ENCODE results near the gene HAPSTR1. TPM values are rescaled to one million over a fixed set of nuclear protein-coding genes. Genes with fewer than 3 reads are reported as not detected.
A peak's percentile ranks its signal among the peaks of the same experiment; 100 is the strongest.

The HAPSTR1 gene
- total RNA-seq, 2 donors from 2014 or later = 65.5 to 72.6 TPM

DNA sequence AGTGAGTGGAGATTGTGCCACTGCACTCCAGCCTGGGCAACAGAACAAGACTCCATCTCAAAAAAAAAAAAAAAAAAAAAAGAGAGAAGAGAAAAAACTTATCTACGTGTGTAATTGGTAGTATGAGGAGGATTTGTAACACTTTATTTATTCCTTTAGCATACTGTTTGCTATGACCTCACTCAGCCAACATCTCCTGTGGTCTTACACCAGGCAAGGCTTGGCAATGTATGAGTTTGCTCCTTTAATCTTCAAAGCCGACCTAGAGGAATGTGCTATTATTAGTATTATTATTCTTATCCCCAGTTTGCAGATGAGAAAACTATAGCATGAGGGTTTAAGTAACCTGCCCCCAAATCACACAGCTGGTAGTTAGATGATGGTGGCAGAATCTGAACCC lies 35.8 kb upstream of the HAPSTR1 start:
- DNase-seq (ENCODE audit: low spot score) (no peak), ATAC-seq (no peak)
- H3K9me3 Mint-ChIP-seq = no peaks in the 10 kb centered on the region
- no peaks in the 10 kb centered on the region for H3K36me3 Mint-ChIP-seq
- H3K27me3 Mint-ChIP-seq = no peaks in the 10 kb centered on the region
- H3K4me1 Mint-ChIP-seq (ENCODE audit: low read depth in 2 of 2) = no peaks in the 10 kb centered on the region
- H3K27ac Mint-ChIP-seq = no peak overlapping the region
- H3K4me3 Mint-ChIP-seq = no peak overlapping the region

DNA sequence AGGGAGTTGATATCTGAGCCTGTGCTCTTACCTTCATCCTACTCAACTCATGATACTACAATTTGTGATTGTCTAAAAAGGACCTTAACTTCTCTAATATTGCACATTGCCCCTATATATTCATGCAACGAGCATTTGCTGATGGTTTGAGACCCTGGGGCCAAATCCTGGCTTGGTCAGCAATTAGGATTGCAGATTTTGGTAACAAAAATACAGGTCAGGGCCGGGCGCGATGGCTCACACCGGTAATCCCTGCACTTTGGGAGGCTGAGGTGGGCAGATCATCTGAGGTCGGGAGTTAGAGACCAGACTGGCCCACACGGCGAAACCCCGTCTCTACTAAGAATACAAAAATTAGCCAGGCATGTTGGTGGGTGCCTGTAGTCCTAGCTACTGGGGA lies 35.4 kb upstream of the HAPSTR1 start:
- Mint-ChIP-seq H3K4me3 (no peak overlapping the region), H3K27ac (no peak overlapping the region), H3K9me3 (no peaks in the 10 kb centered on the region), H3K36me3 (no peaks in the 10 kb centered on the region), H3K27me3 (no peaks in the 10 kb centered on the region), H3K4me1 (ENCODE audit: low read depth in 2 of 2) (peaks cover 2 to 3% of the 10 kb centered on the region in 2 donors)
- DNase-seq (ENCODE audit: low spot score) (no peak), ATAC-seq (no peak)

DNA sequence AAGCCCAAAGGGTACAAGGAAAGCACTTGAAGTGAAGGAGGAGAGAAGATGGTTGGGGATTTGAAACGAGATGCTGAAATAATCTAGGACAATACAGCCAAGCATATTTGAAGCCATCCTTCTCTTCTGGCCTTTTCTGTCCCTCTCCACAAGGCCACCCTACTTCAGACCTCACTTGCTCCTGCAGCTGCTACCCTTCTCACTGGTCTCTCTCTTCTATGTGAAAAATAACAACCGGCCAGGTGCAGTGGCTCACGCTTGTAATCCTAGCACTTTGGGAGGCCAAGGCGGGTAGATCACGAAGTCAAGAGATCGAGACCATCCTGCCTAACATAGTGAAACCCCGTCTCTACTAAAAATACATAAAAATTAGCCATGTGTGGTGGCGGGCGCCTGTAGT lies 33.2 kb upstream of the HAPSTR1 start:
- Mint-ChIP-seq H3K4me3 (no peak overlapping the region), H3K27me3 (no peaks in the 10 kb centered on the region), H3K4me1 (ENCODE audit: low read depth in 2 of 2) (peaks cover 9% of the 10 kb centered on the region in 2 donors), H3K9me3 (no peaks in the 10 kb centered on the region), H3K27ac (no peak overlapping the region), H3K36me3 (no peaks in the 10 kb centered on the region)
- ATAC-seq (no peak), DNase-seq (ENCODE audit: low spot score) (no peak)

DNA sequence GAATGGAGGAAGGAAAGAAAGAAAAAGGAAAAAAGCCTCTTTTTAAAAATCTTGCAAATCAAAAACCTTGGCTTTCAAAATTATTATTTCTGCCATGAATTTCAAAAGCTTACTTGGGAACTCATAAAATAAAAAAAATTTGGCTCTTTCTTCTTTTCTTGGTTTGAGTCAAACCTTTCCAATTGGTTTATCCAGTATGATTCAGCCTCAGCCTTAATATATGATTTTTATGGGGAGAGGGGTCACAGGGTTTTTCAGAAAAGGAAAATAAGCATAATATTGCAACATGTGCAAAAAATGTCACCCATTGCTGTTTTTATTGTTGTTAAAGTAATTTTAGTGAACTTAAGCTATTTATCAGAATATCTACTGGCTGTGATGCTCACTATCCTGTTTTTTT lies 31.2 kb upstream of the HAPSTR1 start:
- peaks cover 9% of the 10 kb centered on the region in 2 donors for H3K4me1 Mint-ChIP-seq (ENCODE audit: low read depth in 2 of 2)
- no peak overlapping the region for H3K27ac Mint-ChIP-seq
- DNase-seq (ENCODE audit: low spot score) (no peak), ATAC-seq (no peak)
- no peaks in the 10 kb centered on the region for H3K27me3 Mint-ChIP-seq
- H3K9me3 Mint-ChIP-seq = no peaks in the 10 kb centered on the region
- no peak overlapping the region for H3K4me3 Mint-ChIP-seq
- no peaks in the 10 kb centered on the region for H3K36me3 Mint-ChIP-seq

DNA sequence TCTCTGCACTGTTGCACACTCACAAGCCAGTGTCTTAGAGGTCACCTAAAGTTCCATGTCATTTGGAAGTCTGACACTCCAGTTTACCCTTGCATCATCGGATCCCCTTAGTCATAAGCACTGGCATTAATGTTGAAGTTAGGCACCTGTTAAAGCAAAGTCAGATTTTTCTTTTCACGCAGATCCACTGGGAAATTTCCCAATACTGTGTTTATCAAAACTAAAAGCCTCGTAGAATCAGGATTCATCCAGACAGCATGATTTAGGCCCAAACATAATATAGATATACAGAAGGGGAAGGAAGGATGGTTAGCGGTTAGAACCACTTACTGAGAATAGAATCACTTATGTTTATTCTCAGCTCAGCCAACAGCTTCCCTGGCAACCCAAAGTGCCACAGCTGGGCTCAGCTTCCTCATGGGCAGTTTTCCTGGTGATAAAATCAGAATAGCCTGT lies 30.1 kb upstream of the HAPSTR1 start:
- no peak overlapping the region for H3K4me3 Mint-ChIP-seq
- peak overlapping the region; percentile 14 to 36 for H3K27ac Mint-ChIP-seq
- DNase-seq (ENCODE audit: low spot score) (no peak), ATAC-seq (no peak)
- H3K4me1 Mint-ChIP-seq (ENCODE audit: low read depth in 2 of 2) = peaks cover 9% of the 10 kb centered on the region in 2 donors
- H3K27me3 Mint-ChIP-seq = no peaks in the 10 kb centered on the region
- no peaks in the 10 kb centered on the region for H3K36me3 Mint-ChIP-seq
- H3K9me3 Mint-ChIP-seq = no peaks in the 10 kb centered on the region

DNA sequence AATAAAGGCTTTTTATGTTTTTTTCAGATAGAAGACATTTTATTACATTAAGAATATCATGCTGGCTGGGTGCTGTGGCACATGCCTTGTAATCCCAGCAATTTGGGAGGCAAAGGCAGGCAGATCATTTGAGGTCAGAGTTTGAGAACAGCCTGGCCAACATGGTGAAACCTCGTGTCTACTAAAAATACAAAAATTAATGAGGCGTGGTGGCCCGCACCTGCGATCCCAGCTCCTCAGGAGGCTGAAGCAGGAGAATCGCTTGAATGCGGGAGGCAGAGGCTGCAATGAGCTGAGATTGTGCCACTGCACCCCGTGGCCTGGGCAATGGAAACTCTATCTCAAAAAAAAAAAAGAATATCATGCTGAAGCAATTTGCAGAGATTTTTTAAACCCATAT lies 29.1 kb upstream of the HAPSTR1 start:
- ATAC-seq (no peak), DNase-seq (ENCODE audit: low spot score) (no peak)
- H3K36me3 Mint-ChIP-seq = no peaks in the 10 kb centered on the region
- peaks cover 9% of the 10 kb centered on the region in 2 donors for H3K4me1 Mint-ChIP-seq (ENCODE audit: low read depth in 2 of 2)
- H3K27me3 Mint-ChIP-seq = no peaks in the 10 kb centered on the region
- no peak overlapping the region for H3K27ac Mint-ChIP-seq
- H3K4me3 Mint-ChIP-seq = no peak overlapping the region
- no peaks in the 10 kb centered on the region for H3K9me3 Mint-ChIP-seq

DNA sequence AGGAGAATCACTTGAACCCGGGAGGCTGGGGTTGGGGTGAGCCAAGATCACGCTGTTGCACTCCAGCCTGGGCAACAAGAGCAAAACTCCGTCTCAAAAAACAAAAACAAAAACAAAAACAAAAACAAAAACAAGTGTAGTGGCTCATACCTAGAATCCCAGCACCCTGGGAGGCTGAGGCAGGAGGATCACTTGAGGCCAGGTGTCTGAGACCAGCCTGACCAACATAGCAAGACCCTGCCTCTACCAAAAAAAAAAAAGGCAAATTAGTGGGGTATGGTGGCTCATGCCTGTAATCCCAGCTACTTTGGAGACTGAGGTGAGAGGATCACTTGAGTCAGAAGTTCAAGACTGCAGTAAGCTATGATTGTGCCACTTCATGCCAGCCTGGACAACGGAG lies 26.4 kb upstream of the HAPSTR1 start:
- ATAC-seq (no peak), DNase-seq (ENCODE audit: low spot score) (no peak)
- H3K4me3 Mint-ChIP-seq = no peak overlapping the region
- H3K27me3 Mint-ChIP-seq = no peaks in the 10 kb centered on the region
- H3K27ac Mint-ChIP-seq = no peak overlapping the region
- no peaks in the 10 kb centered on the region for H3K9me3 Mint-ChIP-seq
- H3K4me1 Mint-ChIP-seq (ENCODE audit: low read depth in 2 of 2) = peaks cover 17 to 19% of the 10 kb centered on the region in 2 donors
- peaks cover 5% of the 10 kb centered on the region for H3K36me3 Mint-ChIP-seq

DNA sequence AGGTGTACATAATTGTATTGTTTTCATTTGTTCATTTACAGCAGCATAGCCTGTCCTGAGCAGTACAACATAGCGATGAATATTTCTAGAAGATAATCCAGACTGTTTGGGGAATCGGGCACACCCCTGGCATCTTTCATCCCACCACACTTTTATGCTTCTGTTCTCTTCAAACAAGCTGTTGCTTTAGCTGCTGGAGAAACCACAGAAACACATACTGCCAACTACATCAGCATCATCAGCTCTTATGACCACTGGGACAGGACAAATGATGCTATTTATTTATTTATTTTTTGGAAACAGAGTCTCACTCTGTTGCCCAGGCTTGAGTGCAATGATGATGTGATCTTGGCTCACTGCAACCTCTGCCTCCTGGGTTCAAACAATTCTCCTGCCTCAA lies 22.6 kb upstream of the HAPSTR1 start:
- Mint-ChIP-seq H3K27ac (peak overlapping the region; percentile 90 to 91), H3K4me1 (ENCODE audit: low read depth in 2 of 2) (peaks cover 19 to 20% of the 10 kb centered on the region in 2 donors), H3K9me3 (no peaks in the 10 kb centered on the region), H3K4me3 (peak overlapping the region; percentile 59), H3K36me3 (peaks cover 5% of the 10 kb centered on the region), H3K27me3 (no peaks in the 10 kb centered on the region)
- DNase-seq (ENCODE audit: low spot score) (no peak), ATAC-seq (no peak)

DNA sequence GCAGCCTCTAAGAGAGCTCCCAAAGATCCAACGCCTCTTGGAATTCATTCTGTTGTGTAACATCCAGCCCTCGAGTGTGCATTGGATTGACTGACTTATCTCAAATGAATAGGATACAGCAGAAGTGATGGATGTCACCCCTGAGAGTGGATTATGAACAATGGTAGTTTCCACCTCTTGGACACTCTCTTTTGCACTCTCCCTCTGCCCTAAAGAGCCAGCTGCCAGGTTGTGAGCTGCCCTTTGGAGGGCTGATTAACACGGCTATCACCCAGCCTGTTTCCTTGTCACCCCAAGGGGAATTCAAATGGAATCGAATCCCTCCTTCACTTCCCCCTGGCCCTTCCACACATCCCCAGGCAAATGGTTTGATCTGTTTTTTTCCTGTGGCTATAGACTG lies 21.2 kb upstream of the HAPSTR1 start:
- Mint-ChIP-seq H3K36me3 (peaks cover 5% of the 10 kb centered on the region), H3K4me1 (ENCODE audit: low read depth in 2 of 2) (peaks cover 19 to 20% of the 10 kb centered on the region in 2 donors), H3K27me3 (no peaks in the 10 kb centered on the region), H3K9me3 (no peaks in the 10 kb centered on the region), H3K4me3 (no peak overlapping the region), H3K27ac (peak overlapping the region in 1 of 2 donors; percentile 33)
- DNase-seq (ENCODE audit: low spot score) = no peak
- no peak for ATAC-seq

DNA sequence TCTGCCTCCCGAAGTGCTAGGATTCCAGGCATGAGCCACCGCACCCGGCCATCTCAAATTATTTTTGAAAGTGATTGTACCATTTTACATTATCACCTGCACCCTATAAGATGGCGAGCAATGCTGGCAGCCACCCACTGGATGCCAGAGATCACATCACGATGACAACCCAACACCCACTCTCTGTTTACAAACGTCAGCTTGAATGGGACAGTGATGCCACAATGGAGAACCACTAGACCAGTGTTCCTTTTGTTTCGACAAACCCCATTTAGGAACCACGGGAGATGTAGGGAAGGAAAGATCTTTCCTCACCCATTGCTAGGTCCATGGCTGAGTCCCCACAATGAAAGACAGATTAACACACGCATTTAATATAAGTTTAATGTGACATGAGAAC lies 20.1 kb upstream of the HAPSTR1 start:
- Mint-ChIP-seq H3K9me3 (no peaks in the 10 kb centered on the region), H3K27ac (no peak overlapping the region), H3K27me3 (peaks cover 0 to 5% of the 10 kb centered on the region in 2 donors), H3K36me3 (peaks cover 5% of the 10 kb centered on the region), H3K4me3 (no peak overlapping the region), H3K4me1 (ENCODE audit: low read depth in 2 of 2) (peaks cover 23 to 24% of the 10 kb centered on the region in 2 donors)
- no peak for DNase-seq (ENCODE audit: low spot score)
- no peak for ATAC-seq

DNA sequence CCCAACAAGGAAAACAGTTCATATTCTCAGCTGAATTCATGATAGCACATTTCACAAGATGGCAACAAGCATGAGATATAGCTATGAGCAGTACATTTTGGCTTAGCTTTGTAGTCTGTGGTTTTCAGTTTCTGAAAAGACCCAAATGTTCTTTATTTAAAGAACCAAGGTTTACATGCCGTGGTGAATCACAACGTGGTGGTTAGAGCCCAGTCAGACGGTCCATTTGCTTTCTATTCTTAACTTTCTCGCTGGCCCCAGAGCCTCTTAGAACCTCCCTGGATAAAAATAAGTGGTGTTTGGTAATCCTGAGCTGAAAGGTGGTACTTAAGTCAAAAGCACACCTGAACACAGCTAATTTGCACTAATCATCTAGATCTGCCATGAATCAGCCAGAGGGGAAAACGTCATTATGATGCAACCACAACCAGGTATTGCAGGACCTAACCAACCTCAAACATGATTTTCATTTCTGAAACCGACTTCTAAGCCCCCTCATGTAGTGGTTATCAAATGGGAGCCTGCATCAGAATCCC lies 18.6 kb upstream of the HAPSTR1 start:
- DNase-seq (ENCODE audit: low spot score) = no peak
- ATAC-seq = peak; percentile 58 to 73
- Mint-ChIP-seq H3K27me3 (peaks cover 0 to 5% of the 10 kb centered on the region in 2 donors), H3K36me3 (peaks cover 11% of the 10 kb centered on the region), H3K9me3 (no peaks in the 10 kb centered on the region), H3K4me3 (peak overlapping the region; percentile 65), H3K27ac (peak overlapping the region; percentile 78 to 82), H3K4me1 (ENCODE audit: low read depth in 2 of 2) (peaks cover 32 to 33% of the 10 kb centered on the region in 2 donors)

DNA sequence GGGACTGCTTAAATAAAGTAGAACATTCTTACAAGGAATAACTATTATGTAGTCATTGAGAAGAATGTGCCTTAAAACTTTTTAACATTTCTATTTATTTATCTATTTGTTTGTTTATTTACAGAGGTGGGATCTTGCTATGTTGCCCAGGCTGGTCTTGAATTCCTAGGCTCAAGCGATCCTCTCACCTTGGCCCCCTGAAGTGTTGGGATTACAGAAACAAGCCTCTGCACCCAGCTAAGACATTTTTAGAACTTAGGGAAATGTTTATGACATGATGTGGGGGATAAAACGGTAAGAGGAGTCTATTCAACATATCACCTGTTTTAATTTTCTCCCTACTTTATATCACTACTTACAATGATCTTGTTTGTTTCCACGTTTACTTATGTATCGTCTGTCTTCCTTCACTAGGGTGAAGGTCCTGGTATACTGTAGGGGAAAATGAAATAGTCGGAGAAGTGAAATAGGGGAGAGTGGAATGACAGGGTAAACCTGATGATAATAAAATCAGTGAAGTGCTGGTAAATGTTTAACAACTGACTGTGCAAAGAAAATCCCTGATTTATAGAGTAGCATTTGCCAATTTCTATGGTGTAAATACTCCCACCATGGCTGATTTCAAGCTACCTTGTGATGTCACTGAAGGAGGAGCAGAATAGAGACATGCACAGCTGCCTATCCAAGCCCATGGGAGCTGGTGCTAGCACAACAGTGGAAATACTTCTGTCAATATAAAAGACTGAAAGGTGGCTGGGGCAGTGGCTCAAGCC lies 16.0 kb upstream of the HAPSTR1 start:
- H3K27me3 Mint-ChIP-seq = peaks cover 0 to 5% of the 10 kb centered on the region in 2 donors
- peaks cover 6% of the 10 kb centered on the region for H3K36me3 Mint-ChIP-seq
- DNase-seq (ENCODE audit: low spot score) = no peak
- H3K4me3 Mint-ChIP-seq = no peak overlapping the region
- peak overlapping the region in 1 of 2 donors; percentile 50 for H3K27ac Mint-ChIP-seq
- no peak for ATAC-seq
- H3K9me3 Mint-ChIP-seq = no peaks in the 10 kb centered on the region
- H3K4me1 Mint-ChIP-seq (ENCODE audit: low read depth in 2 of 2) = peaks cover 33 to 37% of the 10 kb centered on the region in 2 donors

DNA sequence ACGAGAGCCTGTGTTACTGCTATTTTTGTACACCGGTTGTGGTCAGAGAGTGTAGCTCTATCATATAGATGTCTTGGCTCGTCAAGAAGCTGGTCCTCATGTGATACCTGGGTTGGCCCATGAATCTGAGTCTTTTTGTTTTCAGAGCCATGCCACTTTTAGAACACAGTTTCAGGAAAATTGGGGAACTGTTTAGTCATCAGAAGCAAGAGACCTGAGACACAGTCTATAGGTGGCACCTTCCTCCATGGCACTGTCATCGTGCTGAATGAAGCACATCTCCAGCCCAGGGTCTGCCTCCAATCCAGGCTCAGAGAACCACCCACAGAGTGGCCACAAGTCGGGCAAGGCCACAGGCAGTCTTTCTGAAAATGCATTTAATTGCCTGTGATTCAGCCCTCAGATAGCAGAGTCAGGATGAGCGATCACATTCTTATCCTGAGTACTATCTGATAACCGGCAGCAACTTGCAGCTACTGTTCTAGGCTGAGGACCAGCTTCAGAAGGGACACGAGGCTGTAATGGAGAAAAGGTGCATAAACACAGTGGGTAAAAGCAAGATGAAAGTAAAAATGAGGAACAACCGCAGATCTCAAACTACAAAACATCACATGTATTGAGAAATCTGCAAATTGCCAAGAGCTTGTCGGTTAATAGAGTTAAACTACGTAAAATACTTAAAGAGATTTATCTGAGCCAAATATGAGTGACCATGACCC lies 14.2 kb upstream of the HAPSTR1 start:
- peak in 1 of 2 donors; percentile 21 for ATAC-seq
- H3K36me3 Mint-ChIP-seq = peaks cover 6% of the 10 kb centered on the region
- peaks cover 33 to 39% of the 10 kb centered on the region in 2 donors for H3K4me1 Mint-ChIP-seq (ENCODE audit: low read depth in 2 of 2)
- H3K9me3 Mint-ChIP-seq = no peaks in the 10 kb centered on the region
- H3K27me3 Mint-ChIP-seq = peaks cover 0 to 5% of the 10 kb centered on the region in 2 donors
- peak overlapping the region; percentile 60 for H3K4me3 Mint-ChIP-seq
- peak overlapping the region; percentile 89 to 98 for H3K27ac Mint-ChIP-seq
- no peak for DNase-seq (ENCODE audit: low spot score)

Measured in natural killer cell treated with Interleukin-12 subunit alpha and Interleukin-12 subunit beta and Interleukin-15 and Interleukin-18, amount 100 ng/mL, for 72 hours (primary cell).